ENCODE measurements around the gene HADHB.
"Not testable (repeated sequence)": the region's sequence is repeated elsewhere in the genome, so short reads cannot be mapped to it uniquely, and the experiment has no call there.

The HADHB gene

GRCh38 chr2:26297061-26297460 is 52.3 kb downstream of the HADHB start:
- DNase-seq (ENCODE audit: low read depth in 2 of 2) = no peak

DNA sequence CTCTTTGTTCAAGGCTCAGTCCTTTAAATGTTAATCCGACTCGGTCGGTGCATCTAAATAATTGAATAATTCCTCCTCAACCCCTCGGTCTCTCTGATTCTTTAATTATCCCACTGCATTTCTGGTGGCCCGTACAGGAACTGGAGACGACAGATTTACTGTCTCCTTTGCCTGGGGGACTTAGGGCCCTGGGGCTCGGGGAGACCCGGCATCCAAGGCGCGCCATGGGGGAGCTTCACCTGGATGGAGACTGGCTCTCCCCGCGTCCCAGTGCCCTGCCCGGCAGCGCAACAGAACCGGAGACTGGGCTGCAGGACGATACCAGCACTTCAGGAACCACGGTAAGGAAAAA is 53.5 kb downstream of the HADHB start:
- DNase-seq (ENCODE audit: low read depth in 2 of 2) = no peak

- no peak for DNase-seq (ENCODE audit: low read depth in 2 of 2)
These were observed 54.1 kb downstream of the HADHB start for GRCh38 chr2:26298638-26299393.

DNA sequence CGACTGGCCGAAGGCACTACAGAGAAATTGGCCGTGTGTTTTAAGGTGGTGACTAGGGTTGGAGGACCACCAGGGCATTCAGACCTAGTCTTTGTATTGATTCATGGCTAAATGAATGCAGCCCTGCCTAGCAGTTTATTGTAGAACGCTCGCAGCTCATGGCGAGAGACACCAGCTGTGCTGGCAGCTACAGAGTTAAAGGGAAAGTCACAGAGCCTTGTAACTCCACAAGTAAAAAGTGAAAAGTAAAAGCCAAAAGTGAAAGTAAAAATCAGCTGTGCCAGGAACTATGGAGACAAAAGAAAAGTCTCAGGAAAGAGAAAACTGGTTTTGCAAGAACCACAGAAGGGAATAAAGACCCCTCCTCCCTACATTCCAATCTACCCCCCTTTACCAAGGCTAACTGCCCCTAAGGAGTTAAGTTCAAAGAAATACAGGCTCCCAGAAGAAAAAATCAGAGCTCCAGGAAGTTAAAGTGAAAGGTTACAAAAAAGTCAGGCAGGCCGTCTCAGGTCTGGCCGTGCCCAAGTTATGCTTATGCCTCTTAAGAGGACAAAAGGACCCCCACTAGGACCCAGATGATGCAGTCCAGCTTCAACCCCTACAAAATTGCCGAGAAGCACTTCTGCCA is 54.8 kb downstream of the HADHB start:
- DNase-seq (ENCODE audit: low read depth in 2 of 2) = no peak

DNA sequence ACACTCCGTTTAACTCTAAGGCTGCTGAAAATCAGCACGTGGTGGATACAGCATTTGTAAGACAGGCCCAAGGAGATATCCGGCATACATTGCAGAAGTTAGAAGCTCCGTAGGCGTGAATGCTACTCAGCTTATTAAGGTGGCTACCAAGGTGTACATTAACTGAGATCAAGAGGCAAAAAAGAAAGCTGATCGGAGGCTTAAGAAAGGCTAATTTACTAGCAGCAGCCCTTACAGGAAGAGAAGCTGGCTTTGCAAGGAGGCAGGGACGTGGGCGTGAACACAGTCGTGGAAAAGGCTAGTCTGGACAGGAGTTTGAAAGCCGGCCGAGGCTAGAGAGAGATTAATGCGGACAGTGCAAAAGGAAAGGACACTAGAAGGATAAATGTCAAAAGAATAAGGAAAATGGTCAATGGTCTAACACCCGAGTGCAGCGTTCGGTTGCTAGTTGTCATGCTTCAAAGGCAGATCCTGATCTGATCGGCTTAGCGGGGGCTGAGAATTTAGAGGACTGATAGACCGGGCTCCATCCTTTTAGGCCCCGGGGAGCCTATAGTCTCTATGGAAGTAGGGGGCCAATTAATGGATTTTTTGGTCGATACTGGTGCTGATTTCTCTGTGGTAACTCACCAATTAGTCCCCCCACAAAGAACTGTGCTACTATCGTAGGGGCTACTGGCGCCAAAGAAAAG is 55.6 kb downstream of the HADHB start:
- no peak for DNase-seq (ENCODE audit: low read depth in 2 of 2)

- no peak for DNase-seq (ENCODE audit: low read depth in 2 of 2)
These were observed 58.1 kb downstream of the HADHB start for GRCh38 chr2:26302846-26303245.

DNA sequence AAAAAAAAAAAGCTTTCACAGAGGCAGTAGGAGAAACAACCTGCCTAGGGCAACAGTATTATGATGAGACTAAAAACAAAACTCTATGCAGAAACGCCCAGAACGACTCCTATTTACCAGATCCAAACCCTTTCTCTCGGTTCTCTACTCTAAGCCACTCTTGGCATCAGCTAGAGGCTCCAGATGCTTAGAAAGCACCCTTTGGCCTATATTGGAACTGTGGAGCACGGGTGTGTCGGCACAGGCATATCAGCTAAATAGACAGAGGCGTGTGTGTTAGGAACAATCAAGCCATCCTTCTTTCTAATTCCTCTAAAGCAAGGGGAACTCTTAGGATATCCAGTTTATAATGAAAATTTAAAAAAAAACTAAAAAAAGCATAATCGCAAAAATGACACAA is 60.4 kb downstream of the HADHB start:
- not testable (repeated sequence) for DNase-seq (ENCODE audit: low read depth in 2 of 2)

GRCh38 chr2:26305540-26305939 is 60.8 kb downstream of the HADHB start:
- DNase-seq (ENCODE audit: low read depth in 2 of 2) = no peak

DNA sequence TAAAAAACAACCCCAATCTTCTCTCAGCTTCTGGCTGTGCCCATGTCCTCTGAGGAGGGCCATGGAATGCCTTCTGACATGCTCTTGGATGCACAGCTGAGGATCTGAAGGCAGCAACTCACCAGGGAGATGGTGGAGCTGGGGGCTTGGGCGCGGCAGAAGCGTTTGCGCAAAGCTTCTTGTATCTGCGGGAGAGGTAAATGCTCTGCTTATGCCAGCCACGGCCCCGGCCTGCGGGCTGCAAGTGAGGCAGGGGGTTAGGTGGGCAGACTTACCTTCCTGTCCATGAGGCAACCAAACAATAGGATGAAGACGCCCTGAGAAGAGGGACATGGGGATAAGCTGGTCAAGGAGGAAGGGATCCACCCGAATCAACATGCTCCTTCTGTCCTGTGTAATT is 65.2 kb downstream of the HADHB start:
- no peak for DNase-seq (ENCODE audit: low read depth in 2 of 2)

GRCh38 chr2:26312471-26312870 is 67.7 kb downstream of the HADHB start:
- DNase-seq (ENCODE audit: low read depth in 2 of 2) = no peak

DNA sequence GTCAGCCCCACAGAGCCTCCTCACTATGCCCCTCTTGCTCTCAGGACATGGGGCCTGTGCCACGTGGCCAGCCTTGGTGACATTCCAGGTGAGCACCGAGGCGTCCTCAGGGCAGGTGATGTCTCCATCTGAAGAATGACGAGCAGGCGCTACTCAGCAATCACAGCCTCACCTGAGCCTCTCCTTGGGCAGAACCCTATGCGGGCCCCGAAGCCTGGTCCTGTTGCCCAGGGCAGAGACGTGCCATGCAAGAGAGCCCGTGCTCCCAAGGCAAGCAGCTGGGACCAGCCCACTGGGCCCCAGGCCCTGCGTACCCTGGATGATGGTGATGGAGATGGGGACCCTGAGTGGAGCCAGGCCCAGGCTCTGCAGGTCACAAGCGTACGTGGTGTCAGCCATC is 68.7 kb downstream of the HADHB start:
- DNase-seq (ENCODE audit: low read depth in 2 of 2) = no peak

DNA sequence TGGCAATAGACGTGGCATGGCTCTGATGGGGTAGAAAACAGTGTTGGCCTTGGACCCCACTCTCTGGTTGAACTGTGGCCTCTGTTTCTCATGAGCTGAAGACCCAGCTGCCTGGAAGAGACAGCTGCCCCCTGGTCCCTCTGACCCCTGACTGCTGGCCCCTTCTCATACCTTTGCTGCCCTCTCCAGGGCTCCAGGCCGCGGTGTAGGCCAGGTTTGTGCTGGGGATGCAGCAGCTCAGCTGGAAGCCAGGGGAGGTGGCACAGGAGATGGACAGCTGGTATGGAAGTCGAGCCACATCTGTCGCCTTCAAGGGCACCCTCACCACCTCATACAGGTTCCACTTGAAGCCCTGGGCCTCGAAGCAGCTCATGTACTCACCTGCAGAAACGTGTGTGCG is 69.5 kb downstream of the HADHB start:
- DNase-seq (ENCODE audit: low read depth in 2 of 2) = no peak

DNA sequence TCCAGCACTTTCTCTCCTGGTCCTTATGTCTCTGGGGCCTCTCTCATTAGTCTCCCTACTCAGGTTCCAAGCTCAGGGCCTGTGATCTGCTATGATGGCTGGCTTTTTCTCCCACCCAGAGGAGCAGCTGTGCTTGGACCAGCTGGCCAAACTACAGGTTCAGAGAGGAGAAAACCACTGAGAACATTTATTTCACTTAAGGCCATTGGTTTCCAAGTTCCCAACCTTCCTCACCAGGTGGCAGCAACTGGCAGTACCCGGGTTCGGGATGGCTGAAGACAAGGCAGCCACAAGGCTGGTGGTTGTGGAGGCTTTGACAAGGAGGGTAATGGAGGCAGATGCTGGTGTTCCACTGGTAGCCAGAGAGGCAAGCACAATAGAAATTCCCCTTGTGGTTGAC is 71.3 kb downstream of the HADHB start:
- no peak for DNase-seq (ENCODE audit: low read depth in 2 of 2)

DNA sequence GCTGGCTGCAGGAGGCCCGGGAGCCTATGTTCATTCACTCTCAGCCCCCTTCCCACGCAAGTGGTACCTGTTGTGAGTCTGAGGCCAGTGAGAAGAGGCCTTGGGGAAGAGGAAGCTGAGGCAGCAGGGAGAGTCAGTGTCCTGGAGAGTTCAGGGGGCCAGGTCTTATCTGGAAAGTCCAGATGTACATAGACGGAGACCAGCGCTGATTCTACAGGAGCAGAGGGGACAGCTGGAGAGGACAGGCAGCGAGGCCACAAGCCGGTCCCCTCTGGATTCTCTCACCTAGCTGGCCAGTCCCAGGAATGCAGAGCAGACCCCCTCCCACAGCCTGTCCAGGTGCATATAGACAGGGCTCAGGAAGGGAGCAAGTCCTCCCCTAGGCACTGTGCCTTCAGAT is 72.1 kb downstream of the HADHB start:
- no peak for DNase-seq (ENCODE audit: low read depth in 2 of 2)

GRCh38 chr2:26317377-26318105 is 72.8 kb downstream of the HADHB start:
- DNase-seq (ENCODE audit: low read depth in 2 of 2) = no peak

GRCh38 chr2:26318950-26319349 is 74.2 kb downstream of the HADHB start:
- DNase-seq (ENCODE audit: low read depth in 2 of 2) = no peak

- DNase-seq (ENCODE audit: low read depth in 2 of 2) = not testable (repeated sequence)
These were observed 79.7 kb downstream of the HADHB start for GRCh38 chr2:26324479-26324878.

DNA sequence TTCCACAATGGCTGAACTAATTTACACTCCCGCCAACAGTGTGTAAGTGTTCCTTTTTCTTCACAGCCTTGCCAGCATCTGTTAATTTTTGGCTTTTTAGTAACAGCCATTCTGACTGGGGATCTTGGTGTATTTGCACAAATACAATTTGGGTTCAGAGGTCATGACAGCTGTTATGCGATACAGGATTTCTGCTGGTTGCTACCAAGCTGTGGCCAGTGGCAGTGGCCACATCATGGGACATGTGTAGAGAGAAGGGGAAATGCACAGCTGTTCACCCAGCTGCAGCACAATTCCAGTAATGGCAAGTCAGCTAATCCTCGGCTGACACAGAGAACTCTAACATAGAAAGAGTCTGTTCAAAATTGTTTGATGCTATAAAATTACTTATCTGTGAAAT is 80.2 kb downstream of the HADHB start:
- no peak for DNase-seq (ENCODE audit: low read depth in 2 of 2)

DNA sequence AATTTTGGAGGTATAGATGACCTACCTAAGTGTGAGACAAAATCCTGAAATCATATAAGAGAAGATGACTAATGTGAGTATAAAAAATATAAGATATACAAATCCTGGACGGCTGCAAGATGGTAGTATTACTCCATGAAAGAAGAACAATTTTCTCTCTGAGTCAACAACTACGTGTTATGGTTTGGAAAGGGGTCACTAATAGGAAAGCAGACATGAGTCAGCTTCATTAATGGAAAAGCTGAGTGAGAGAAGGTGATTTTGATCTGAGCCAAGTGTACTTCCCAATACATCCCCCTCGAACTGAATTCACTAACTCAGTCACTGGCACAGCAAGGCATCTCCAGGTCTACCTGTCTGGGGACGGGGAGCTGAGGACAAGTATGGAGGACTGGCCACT is 81.1 kb downstream of the HADHB start:
- DNase-seq (ENCODE audit: low read depth in 2 of 2) = no peak

DNA sequence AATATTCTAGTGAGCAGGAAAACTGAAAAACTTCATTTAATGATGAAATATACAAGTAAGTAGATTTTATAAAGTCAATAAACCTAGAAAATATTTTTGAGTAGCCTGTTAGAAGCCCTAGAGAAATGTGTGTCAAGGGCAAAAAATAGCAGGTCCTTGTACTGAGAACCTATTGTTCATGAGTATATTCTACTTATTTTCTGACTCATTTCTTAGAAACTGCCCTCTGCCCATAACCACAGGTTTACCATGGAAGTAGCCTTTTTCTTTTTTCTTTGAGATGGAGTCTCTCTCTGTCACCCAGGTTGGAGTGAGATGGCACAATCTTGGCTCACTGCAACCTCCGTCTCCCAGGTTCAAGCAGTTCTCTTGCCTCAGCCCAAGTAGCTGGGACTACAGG is 81.8 kb downstream of the HADHB start:
- DNase-seq (ENCODE audit: low read depth in 2 of 2) = no peak

DNA sequence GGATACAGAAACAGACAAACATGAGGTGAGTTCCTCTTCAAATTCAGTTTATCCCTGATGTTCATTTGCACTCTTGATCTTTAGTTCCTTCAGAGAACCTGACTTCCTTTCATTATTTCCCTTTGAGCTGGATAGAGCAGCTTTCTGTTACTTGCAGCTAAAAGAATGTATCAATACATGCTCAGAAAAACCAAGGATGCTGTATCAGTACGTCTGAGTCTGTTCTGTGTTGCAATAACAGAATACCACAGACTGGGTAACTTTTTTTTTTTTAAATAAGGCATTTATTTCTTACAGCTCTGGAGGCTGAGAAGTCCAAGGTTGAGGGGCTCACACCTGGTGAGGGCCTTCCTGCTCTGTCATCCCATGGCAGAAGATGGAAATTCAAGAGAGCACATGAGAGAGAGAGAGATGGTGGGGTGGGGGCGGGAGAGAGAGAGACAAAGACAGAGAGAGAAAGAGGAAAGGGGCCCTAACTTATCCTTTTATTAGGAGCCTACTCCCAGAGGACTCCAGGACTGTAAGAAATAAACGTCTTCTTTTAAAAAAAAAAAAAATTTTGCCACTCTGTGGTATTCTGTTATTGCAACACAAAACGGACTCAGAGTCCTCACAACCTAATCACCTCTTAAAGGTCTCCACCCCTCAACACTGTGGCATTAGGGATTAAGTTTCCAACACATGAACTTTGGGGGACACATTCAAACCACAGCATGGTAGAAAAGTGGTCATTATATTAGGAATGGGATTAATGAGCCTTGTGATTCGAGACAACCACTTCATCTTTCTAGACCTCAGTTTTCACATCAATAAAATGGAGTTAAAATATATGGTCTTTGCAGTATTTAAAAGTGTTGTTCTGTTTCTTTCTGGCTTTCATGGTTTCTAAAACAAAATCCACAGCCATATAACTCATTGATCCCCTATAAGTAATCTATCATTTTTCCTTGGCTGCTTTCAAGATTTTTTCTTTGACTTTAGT is 82.8 kb downstream of the HADHB start:
- DNase-seq (ENCODE audit: low read depth in 2 of 2) = no peak

Data from stimulated activated CD4-positive, alpha-beta T cell treated with anti-CD3 and anti-CD28 coated beads, Interleukin-1b, Interleukin-23, amount 100 ng/mL, for 1 hour (primary cell).